Measurements from ENCODE around the gene PRDX5.

GRCh38 chr11:64296830-64297698, 20.9 kb upstream of the PRDX5 start:
- no peak for TF ChIP-seq CTCF (IDR thresholded peaks at IDR 0.05)
- no peak for TF ChIP-seq USF1 (CRISPR knock-in tag; IDR thresholded peaks at IDR 0.05)
- no peak for TF ChIP-seq NFATC4 (CRISPR knock-in tag; IDR thresholded peaks at IDR 0.05)
- TF ChIP-seq CREB1 (CRISPR knock-in tag; IDR thresholded peaks at IDR 0.05) = no peak
